HG02642 (cell line): ENCODE results near the gene HEXA.
"Not testable (repeated sequence)": the region's sequence is repeated elsewhere in the genome, so short reads cannot be mapped to it uniquely, and the experiment has no call there.

Source experiments
- ATAC-seq: cut with Tn5 transposase; IDR thresholded peaks from one replicate; pipeline ENCODE4 v1.9.1; 2021; ENCODE audit warnings: mild to moderate bottlenecking; ENCODE audit not compliant: unreplicated experiment, poor library complexity

Gene HEXA

GRCh38 chr15:72379106-72379505 is 3.3 kb upstream of the HEXA start:
- not testable (repeated sequence) for ATAC-seq

GRCh38 chr15:72377331-72377730 is 1.5 kb upstream of the HEXA start:
- no peak for ATAC-seq

GRCh38 chr15:72375501-72375845 is 341 bp downstream of the HEXA start:
- ATAC-seq = peak; percentile 52

GRCh38 chr15:72372361-72372760 is 3.5 kb downstream of the HEXA start:
- ATAC-seq = no peak

GRCh38 chr15:72369964-72370363 is 5.8 kb downstream of the HEXA start:
- ATAC-seq = no peak

GRCh38 chr15:72368899-72369298 is 6.9 kb downstream of the HEXA start:
- ATAC-seq = no peak

GRCh38 chr15:72368325-72368724 is 7.5 kb downstream of the HEXA start:
- ATAC-seq = no peak

GRCh38 chr15:72365844-72366243 is 10.0 kb downstream of the HEXA start:
- peak; percentile 78 for ATAC-seq

- ATAC-seq = no peak
These were observed 14.6 kb downstream of the HEXA start for GRCh38 chr15:72361176-72361575.

- no peak for ATAC-seq
These were observed 17.1 kb downstream of the HEXA start for GRCh38 chr15:72358650-72359171.

GRCh38 chr15:72358121-72358520 is 17.7 kb downstream of the HEXA start:
- no peak for ATAC-seq

- no peak for ATAC-seq
These were observed 21.3 kb downstream of the HEXA start for GRCh38 chr15:72354496-72354895.

GRCh38 chr15:72353266-72353665 is 22.5 kb downstream of the HEXA start:
- ATAC-seq = no peak

- no peak for ATAC-seq
These were observed 30.0 kb downstream of the HEXA start for GRCh38 chr15:72345806-72346205.

GRCh38 chr15:72345280-72345679 is 30.5 kb downstream of the HEXA start:
- no peak for ATAC-seq

- no peak for ATAC-seq
These were observed 31.2 kb downstream of the HEXA start for GRCh38 chr15:72344602-72345001.

- ATAC-seq = no peak
These were observed 33.4 kb downstream of the HEXA start for GRCh38 chr15:72342385-72342784.

- no peak for ATAC-seq
These were observed 34.5 kb downstream of the HEXA start for GRCh38 chr15:72341361-72341760.

GRCh38 chr15:72340366-72340765 is 35.4 kb downstream of the HEXA start:
- no peak for ATAC-seq

GRCh38 chr15:72339777-72340177 is 36.0 kb downstream of the HEXA start:
- no peak for ATAC-seq

GRCh38 chr15:72338617-72339321 is 37.0 kb downstream of the HEXA start:
- ATAC-seq = no peak

GRCh38 chr15:72338148-72338547 is 37.7 kb downstream of the HEXA start:
- no peak for ATAC-seq
